Hematopoietic multipotent progenitor cell treated with erythropoietin and hydrocortisone succinate and interleukin-3 and kit ligand, for 6 days (in vitro differentiated cells): ENCODE measurements around the gene TARBP2.

Experiments
- DNase-seq: peaks from one replicate; pipeline ENCODE4 v3.0.0-alpha.2; 2015

Gene TARBP2

GRCh38 chr12:53497461-53497860 lies 3.6 kb upstream of the TARBP2 start:
- DNase-seq = no peak

DNA sequence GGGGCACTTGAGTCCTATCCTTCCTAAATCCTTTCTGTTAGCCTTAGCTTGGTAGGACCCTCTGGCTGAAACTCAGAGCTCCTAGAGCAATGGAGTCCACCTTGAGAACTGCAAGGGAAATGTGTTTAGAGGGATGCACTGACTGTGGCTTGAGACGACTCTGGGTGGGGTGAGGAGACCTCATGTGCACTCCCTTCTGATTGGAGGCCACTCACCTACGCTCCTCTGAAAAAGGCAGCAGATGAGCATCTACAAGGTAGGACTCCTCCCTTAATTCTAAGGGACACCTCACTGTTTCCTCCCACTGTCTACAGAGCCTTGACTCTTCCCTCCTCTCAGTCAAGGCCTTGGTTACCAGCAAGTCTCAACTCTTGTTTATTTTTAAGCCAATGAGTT lies 2.9 kb upstream of the TARBP2 start:
- DNase-seq = no peak

GRCh38 chr12:53499266-53500141 lies 1.6 kb upstream of the TARBP2 start, which contains the start of gene MAP3K12:
TSS of gene MAP3K12 (minus strand) at chr12:53499458. CDS start at chr12:53487391, 12,067 bp downstream.
- peak; percentile 68 for DNase-seq

GRCh38 chr12:53500142-53500775 lies 824 bp upstream of the TARBP2 start:
- DNase-seq = peak; percentile 84

DNA sequence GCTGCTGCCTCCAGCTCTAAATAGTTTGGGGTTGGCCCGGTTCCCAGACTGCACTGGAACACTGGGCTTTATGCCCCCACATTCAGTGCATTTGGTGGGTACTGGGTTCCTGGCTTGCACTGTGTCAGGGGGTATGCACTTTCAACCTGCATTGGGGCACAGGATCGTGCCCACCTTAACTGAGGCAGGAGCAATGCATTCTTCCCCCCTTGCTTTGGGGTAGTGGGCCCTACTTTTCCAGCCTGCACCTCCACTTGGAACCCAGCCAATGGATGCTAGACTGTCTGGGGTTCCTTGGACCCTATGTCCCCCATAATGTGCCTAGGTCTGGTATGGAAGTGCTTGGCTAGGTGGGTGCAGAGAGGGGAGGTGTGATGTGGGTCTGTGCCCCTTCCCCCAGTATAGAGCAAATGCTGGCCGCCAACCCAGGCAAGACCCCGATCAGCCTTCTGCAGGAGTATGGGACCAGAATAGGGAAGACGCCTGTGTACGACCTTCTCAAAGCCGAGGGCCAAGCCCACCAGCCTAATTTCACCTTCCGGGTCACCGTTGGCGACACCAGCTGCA lies 615 bp downstream of the TARBP2 start:
- DNase-seq = no peak

DNA sequence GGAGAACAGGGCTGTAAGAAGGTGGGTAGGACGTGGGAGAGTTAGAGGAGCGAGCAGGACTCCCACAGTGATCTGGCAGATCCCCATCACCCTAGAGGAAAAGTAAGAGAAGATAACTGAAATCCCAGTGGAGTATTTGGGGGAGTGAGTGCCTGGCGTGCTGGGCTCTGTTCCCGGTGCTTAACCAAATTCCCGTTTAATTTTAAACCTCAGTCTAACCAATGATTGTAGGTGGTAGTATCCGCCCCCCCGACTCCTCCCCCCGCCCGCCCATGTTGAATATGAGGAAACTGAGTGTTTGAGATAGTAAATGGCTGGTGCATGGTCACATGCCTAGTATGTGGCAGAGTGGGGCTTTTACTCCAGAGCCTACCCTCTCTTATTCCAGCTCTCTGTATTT lies 1.2 kb downstream of the TARBP2 start:
- no peak for DNase-seq

DNA sequence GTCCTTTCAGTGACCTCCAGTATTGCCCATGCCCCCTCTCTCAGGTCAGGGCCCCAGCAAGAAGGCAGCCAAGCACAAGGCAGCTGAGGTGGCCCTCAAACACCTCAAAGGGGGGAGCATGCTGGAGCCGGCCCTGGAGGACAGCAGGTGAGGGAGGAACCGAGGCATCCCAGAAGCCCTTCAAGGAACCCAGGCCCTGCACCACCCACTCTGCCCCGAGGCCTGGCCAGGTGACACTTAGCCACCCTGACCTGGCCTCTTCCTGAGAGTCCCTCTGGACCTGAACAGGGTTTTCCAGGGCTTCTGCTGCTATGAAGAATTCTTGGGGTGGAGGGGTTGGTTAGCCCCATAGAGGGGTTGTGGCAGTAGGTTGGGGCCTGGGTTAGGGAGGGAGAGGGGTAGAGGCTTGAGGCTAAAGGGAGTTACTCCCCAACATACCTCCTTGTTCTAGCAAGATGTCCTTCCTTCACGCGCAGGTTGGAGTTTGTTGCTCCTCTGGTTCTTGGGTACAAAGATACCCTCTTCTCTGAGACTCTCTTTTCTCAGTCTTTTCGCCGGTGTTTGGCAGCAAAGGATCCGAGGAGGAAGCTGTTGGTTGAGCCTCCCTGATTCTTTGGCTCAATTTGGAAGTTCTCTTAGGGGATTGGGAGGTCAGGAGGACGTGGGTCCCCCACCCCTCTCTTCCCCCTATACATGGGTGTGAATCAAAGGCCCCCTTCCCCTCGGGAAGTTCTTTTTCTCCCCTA lies 2.1 kb downstream of the TARBP2 start:
- DNase-seq = no peak

GRCh38 chr12:53504004-53504920 lies 3.2 kb downstream of the TARBP2 start:
- DNase-seq = no peak

- no peak for DNase-seq
These were observed 4.0 kb downstream of the TARBP2 start for GRCh38 chr12:53505086-53505485.

DNA sequence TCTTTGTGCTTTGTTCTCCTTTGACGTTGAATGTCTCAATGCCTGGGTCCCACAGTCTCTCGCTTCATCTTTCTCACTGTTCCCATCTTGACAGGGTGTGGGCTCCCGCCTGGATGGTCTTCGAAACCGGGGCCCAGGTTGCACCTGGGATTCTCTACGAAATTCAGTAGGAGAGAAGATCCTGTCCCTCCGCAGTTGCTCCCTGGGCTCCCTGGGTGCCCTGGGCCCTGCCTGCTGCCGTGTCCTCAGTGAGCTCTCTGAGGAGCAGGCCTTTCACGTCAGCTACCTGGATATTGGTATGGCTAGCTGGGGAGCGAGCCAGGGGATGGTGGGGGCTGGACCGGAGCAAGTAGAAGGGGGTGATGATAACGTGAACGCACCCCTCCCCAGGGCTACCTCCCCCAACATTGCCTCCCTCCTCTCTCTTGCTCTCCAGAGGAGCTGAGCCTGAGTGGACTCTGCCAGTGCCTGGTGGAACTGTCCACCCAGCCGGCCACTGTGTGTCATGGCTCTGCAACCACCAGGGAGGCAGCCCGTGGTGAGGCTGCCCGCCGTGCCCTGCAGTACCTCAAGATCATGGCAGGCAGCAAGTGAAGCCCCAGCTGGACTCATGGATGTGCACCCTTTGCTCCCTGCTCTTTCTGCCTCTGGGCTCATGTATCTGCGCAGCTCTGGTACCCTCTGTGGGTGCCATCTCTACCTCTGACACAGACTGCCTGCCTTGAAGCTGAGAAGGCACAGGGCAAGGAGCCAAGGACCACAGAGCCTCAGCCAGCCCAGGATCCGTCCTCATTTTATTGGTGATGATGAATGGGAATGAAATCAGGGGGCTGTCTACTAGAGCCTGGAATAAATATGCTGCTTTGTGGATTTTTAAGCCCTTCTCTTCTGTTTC lies 4.7 kb downstream of the TARBP2 start:
- no peak for DNase-seq

- DNase-seq = no peak
These were observed 5.3 kb downstream of the TARBP2 start for GRCh38 chr12:53506450-53506785.

DNA sequence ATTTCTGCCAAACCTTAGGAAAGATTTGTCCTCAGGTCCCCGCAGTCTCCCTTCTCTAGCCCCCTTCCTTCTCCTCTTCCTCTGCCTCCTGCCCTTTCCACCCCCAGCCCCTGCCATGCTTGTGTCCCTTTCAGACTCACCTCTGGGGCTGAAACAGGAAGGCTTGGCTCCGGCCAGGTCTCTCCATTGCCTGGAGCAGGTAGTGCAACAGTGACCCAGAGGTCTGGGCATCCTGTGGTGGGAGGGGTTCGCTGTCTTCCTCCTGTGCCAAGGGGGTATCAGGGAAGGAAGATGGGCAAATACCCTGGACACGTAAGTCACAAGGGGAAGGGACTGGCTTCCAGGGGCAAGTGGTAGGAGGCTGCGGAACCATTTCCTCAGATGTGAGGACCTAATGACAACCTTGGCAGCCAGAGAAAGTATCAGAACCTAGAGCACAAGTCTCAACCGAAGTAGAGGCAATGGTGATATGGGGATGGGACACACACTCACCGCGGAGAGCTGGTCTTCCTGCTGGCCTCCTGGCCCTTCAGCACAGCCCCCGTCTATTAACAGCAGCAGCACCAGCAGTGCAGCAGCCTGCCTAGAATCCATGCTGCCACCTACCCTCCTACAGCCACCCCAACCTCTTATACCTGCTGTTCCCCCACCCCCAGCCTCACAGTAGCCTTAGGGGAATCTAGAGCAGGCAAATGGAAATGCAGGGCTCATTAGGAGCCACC lies 6.0 kb downstream of the TARBP2 start, which contains the start of gene NPFF:
NPFF (minus strand) TSS at position 604 of the 722 bp plus-strand sequence; CDS start at position 594, 10 bp downstream.
- no peak for DNase-seq

- no peak for DNase-seq
These were observed 6.5 kb downstream of the TARBP2 start for GRCh38 chr12:53507603-53507885.

DNA sequence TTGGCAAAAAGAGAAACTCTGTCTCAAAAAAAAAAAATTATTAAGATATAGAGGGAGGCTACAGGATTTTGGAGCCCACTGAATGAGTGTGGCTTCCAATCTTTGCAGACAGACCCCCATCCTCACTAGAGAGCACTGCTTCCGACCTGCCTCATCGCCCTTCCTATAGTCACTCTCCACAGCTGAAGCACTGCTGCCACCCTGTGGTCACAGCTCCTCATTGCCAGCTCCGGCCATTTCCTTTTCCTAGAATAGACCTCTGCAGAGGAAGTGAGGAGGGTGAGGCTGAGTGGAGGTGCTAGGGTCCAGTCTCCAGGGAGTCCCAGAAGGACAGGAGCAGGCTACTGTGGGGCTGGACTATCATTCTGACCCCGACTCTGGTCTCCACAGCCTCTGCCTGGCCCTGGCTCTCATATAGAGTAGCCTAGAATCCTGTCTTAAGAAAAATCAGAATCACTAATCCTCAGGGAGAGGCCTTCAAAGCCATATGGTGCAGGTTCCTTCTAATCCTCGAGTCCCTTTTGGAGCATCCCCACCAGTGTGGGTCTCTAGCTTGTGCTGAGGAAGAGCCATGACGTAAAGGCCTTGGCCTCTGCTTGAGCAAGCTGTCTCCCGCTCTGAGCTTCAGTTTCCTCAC lies 7.6 kb downstream of the TARBP2 start:
- peak; percentile 91 for DNase-seq

GRCh38 chr12:53510181-53510812 lies 9.2 kb downstream of the TARBP2 start:
- DNase-seq = no peak

DNA sequence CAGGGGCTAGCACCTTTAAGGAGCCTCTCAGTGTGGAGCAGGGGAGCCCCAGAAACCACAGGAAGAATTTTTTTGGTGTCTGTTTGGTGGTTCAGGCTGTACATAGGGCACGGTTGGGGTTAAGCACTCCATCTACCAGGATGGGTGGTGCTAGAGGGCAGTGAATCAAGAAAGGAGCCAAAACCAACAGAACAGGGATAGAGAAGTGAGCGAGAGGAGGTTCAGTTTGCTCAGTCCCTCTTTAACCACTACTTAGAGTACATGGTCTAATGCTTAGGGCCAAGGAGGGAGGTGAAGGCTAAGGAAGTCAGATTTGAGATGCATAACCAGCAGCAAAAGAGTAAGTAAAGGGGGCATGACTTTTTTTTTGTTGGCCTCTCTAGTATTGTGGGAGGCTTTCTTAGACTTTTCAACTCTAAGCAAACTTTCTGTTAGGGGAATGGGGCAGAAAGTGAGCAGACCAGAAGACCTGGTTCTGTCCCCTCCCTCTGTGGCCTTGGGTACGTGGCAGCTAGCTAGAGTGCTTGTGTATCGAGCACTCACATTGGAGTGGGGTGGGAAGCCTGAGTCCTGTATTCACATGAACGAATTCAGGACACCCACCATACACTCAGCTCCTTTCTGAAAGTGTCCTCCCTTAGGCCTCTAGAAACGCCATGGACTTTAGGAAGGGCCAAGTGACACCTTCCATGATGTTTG lies 12.8 kb downstream of the TARBP2 start:
- no peak for DNase-seq

DNA sequence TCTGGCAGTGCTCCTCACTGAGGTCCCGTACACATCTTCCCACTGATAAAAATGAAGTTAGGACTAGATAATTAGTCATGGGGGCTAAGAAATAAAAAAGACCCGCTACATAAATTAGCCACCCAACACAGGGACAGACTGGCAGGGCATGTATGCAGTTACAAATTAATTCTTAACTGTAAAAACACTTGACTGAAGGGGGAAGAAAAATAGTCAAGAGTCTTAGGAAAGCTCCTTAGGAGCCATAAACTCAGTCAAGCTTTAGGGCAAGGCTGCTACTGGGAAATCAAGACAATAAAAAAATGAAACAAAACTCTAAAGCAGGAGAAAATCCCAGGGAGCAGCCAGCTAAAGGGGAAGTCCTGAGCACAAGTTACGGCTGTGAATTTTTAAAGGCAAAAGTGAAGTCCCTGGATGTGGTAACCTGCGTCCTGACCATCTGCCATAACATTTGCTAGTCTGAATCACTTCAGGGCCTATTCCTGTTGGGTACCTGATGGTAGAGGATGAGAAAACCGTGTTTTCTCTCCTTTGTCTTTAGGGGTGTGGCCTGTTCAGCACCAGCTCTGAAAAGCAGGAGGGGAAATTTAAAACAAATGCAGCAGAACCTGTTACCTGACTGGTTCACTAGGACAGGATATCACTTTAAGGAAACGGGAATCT lies 13.7 kb downstream of the TARBP2 start:
- no peak for DNase-seq

- DNase-seq = no peak
These were observed 14.2 kb downstream of the TARBP2 start for GRCh38 chr12:53515291-53515680.
